SK-N-SH (cell line): ENCODE data around the gene GSS. TPM values are rescaled to one million over a fixed set of nuclear protein-coding genes. Genes with fewer than 3 reads are reported as not detected.

Experiments used
- CTCF ChIA-PET: fragments of 300-600, 350-600 bp; formaldehyde crosslinking; extraction: SDS; loops from one replicate; lab custom pipeline; 2021; lab: Yijun Ruan, JAX
- POLR2A ChIA-PET: fragments of 350-600 bp; sonication (Branson Sonifier 250); formaldehyde crosslinking; extraction: SDS; loops from one replicate; lab custom pipeline; 2020; ENCODE audit warnings: antibody characterized with exemption, inconsistent platforms; lab: Yijun Ruan, JAX
- DNase-seq: peaks from one replicate; pipeline ENCODE4 v3.0.0; 2012
- H2AFZ ChIP-seq: fragments of 200-600 bp; sonication (generic); 2 replicates; pipeline ENCODE4 v1.8.1; 2016; ENCODE audit warnings: antibody characterized with exemption, mild to moderate bottlenecking, low read depth
- H3F3A ChIP-seq: fragments of 200-600 bp; sonication (generic); replicated peaks from 2 replicates; pipeline ENCODE3; 2016; ENCODE audit warnings: antibody characterized with exemption, mild to moderate bottlenecking; ENCODE audit not compliant: insufficient read depth
- H3K27ac ChIP-seq, 2 experiments: fragments of 200-500 bp in 1 of 2; fragments of 200-600 bp in 1 of 2; sonication (Bioruptor generic) in 1 of 2; sonication (generic), shearing (Covaris generic) in 1 of 2; 2 replicates each; pipeline versions ENCODE4 v1.5.1 to v1.6.1; 2014 to 2016; ENCODE audit warnings: low read depth in 2 of 2, inconsistent platforms in 1 of 2, low read length in 1 of 2, mild to moderate bottlenecking in 1 of 2, mixed read lengths in 1 of 2
- H3K27me3 ChIP-seq: fragments of 200-600 bp; sonication (generic), shearing (Covaris generic); 2 replicates; pipeline ENCODE4 v1.6.1; 2016; ENCODE audit warnings: mixed run types; ENCODE audit not compliant: insufficient read depth
- H3K36me3 ChIP-seq, 2 experiments: fragments of 200-500 bp in 1 of 2; fragments of 200-600 bp in 1 of 2; sonication (Bioruptor generic) in 1 of 2; sonication (generic) in 1 of 2; replicated peaks in 1 of 2; 2 replicates each; pipeline versions ENCODE3 to v1.5.1; 2014 to 2016; ENCODE audit warnings: low read length in 1 of 2, mild to moderate bottlenecking in 1 of 2; ENCODE audit not compliant: insufficient read depth in 2 of 2, control insufficient read depth in 1 of 2
- H3K4me1 ChIP-seq, 2 experiments: fragments of 200-500 bp in 1 of 2; fragments of 200-600 bp in 1 of 2; sonication (Bioruptor generic) in 1 of 2; sonication (generic), shearing (Covaris generic) in 1 of 2; 2 replicates each; pipeline versions ENCODE4 v1.5.1 to v1.6.1; 2014 to 2016; ENCODE audit warnings: low read depth in 1 of 2, low read length in 1 of 2, mixed run types in 1 of 2; ENCODE audit not compliant: insufficient read depth in 2 of 2, control insufficient read depth in 1 of 2
- H3K4me2 ChIP-seq: fragments of 200-600 bp; sonication (generic), shearing (Covaris generic); 2 replicates; pipeline ENCODE4 v1.6.1; 2017; ENCODE audit warnings: mixed run types
- H3K4me3 ChIP-seq, 2 experiments: fragments of 200-500 bp in 1 of 2; fragments of 200-600 bp in 1 of 2; sonication (Bioruptor generic) in 1 of 2; sonication (generic), shearing (Covaris generic) in 1 of 2; 2 replicates each; pipeline versions ENCODE4 v1.5.1 to v1.8.1; 2014 to 2016; ENCODE audit warnings: low read depth in 2 of 2, inconsistent platforms in 1 of 2, low read length in 1 of 2, mild to moderate bottlenecking in 1 of 2, mixed read lengths in 1 of 2, moderate library complexity in 1 of 2
- H3K79me2 ChIP-seq: fragments of 200-600 bp; sonication (generic); 2 replicates; pipeline ENCODE4 v1.8.1; 2017; ENCODE audit warnings: mild to moderate bottlenecking; ENCODE audit not compliant: insufficient read depth
- H3K9ac ChIP-seq: fragments of 200-600 bp; sonication (generic); 2 replicates; pipeline ENCODE4 v1.6.1; 2017; ENCODE audit warnings: mixed run types
- H3K9me2 ChIP-seq: fragments of 200-600 bp; sonication (generic); 2 replicates; pipeline ENCODE4 v1.6.1; 2017; ENCODE audit warnings: mixed run types
- H3K9me3 ChIP-seq: fragments of 200-600 bp; sonication (generic); 2 replicates; pipeline ENCODE4 v1.6.1; 2017; ENCODE audit warnings: mixed run types, mild to moderate bottlenecking, moderate library complexity
- H4K20me1 ChIP-seq: fragments of 200-600 bp; sonication (generic); 2 replicates; pipeline ENCODE4 v1.6.1; 2017; ENCODE audit warnings: mild to moderate bottlenecking, mixed run types; ENCODE audit not compliant: insufficient read depth
- CHD2 ChIP-seq: fragments of 150-350 bp; IDR thresholded peaks from 2 replicates; pipeline ENCODE4 v1.6.1; 2018; ENCODE audit warnings: low read length; ENCODE audit not compliant: partially characterized antibody
- ELF1 ChIP-seq: IDR thresholded peaks from 2 replicates; pipeline ENCODE4 v1.4.0; 2012
- EZH2phosphoT487 ChIP-seq: fragments of 200-600 bp; sonication (generic); IDR thresholded peaks from 2 replicates; pipeline ENCODE4 v1.6.1; 2017; ENCODE audit warnings: low read depth, mixed run types, mild to moderate bottlenecking, antibody characterized with exemption, moderate library complexity, borderline replicate concordance
- FOSL2 ChIP-seq: IDR thresholded peaks from 2 replicates; pipeline ENCODE4 v1.4.0; 2012; ENCODE audit warnings: low read depth, mild to moderate bottlenecking, moderate library complexity, borderline replicate concordance
- FOXM1 ChIP-seq: IDR thresholded peaks from 2 replicates; pipeline ENCODE4 v1.4.0; 2012; ENCODE audit warnings: low read depth, mild to moderate bottlenecking
- GABPA ChIP-seq: IDR thresholded peaks from 2 replicates; pipeline ENCODE4 v1.4.0; 2012; ENCODE audit warnings: low read depth, mild to moderate bottlenecking
- IRF3 ChIP-seq: fragments of 150-350 bp; IDR thresholded peaks from 2 replicates; pipeline ENCODE4 v1.6.1; 2016; ENCODE audit warnings: mild to moderate bottlenecking, low read depth, low read length
- MEF2A ChIP-seq: IDR thresholded peaks from 2 replicates; pipeline ENCODE4 v1.4.0; 2012; ENCODE audit warnings: low read depth, borderline replicate concordance
- MXI1 ChIP-seq: IDR thresholded peaks from 2 replicates; pipeline ENCODE4 v1.6.1; 2012; ENCODE audit warnings: mild to moderate bottlenecking, low read depth, low read length, improper control_type of control experiment
- NFIC ChIP-seq: IDR thresholded peaks from 2 replicates; pipeline ENCODE4 v1.4.0; 2012; ENCODE audit warnings: borderline replicate concordance
- PBX3 ChIP-seq: IDR thresholded peaks from 2 replicates; pipeline ENCODE4; 2012
- POLR2AphosphoS5 ChIP-seq: IDR thresholded peaks from 2 replicates; pipeline ENCODE4 v1.6.1; 2012; ENCODE audit warnings: low read depth, low read length
- RAD21 ChIP-seq: IDR thresholded peaks from 2 replicates; pipeline ENCODE4 v1.6.1; 2012; ENCODE audit warnings: mild to moderate bottlenecking, low read length
- RCOR1 ChIP-seq: fragments of 150-350 bp; IDR thresholded peaks from 2 replicates; pipeline ENCODE4 v1.6.1; 2017; ENCODE audit warnings: antibody characterized with exemption, low read length
- RFX5 ChIP-seq: IDR thresholded peaks from 2 replicates; pipeline ENCODE4 v1.6.1; 2012; ENCODE audit warnings: mild to moderate bottlenecking, improper control_type of control experiment, low read length
- RXRA ChIP-seq: IDR thresholded peaks from 2 replicates; pipeline ENCODE4 v1.4.0; 2012; ENCODE audit warnings: low read depth, mild to moderate bottlenecking, borderline replicate concordance
- TAF1 ChIP-seq: IDR thresholded peaks from 2 replicates; pipeline ENCODE4 v1.6.1; 2012; ENCODE audit warnings: low read depth, mild to moderate bottlenecking, low read length, moderate library complexity, borderline replicate concordance
- TCF12 ChIP-seq: IDR thresholded peaks from 2 replicates; pipeline ENCODE4 v1.4.0; 2012
- TEAD4 ChIP-seq: IDR thresholded peaks from 2 replicates; pipeline ENCODE4 v1.4.0; 2012; ENCODE audit warnings: mild to moderate bottlenecking, borderline replicate concordance; ENCODE audit not compliant: insufficient read depth
- USF2 ChIP-seq: fragments of 150-350 bp; IDR thresholded peaks from 2 replicates; pipeline ENCODE4 v1.6.1; 2017; ENCODE audit warnings: antibody characterized with exemption, low read length, low read depth, borderline replicate concordance
- YY1 ChIP-seq: IDR thresholded peaks from 2 replicates; pipeline ENCODE4 v1.4.0; 2012; ENCODE audit warnings: low read depth, mild to moderate bottlenecking
- WGBS: methylation state at CpG from one replicate; pipeline ENCODE4 v1.1.6; 2017; ENCODE audit warnings: low lambda C conversion rate; 5-methylcytosine and 5-hydroxymethylcytosine counted together
- polyA plus RNA-seq, 3 experiments: library from polyadenylated mRNA; depleted of rRNA; stranded (reverse); fragments of >200 nt; gene quantifications; 2 replicates each; pipeline ENCODE4 v1.2.3, GENCODE V29; 2012

The GSS gene
- polyA plus RNA-seq, 1 of the 3 experiments (the other 2 are of a cell fraction): 95.6 TPM

GRCh38 chr20:34964486-34964885, 8.9 kb upstream of the GSS start:
- Histone ChIP-seq H2AFZ (no peak overlapping the region), H3K9me2 (no peaks in the 10 kb centered on the region), H3K4me1 (peaks cover 0 to 10% of the 10 kb centered on the region in 2 experiments; a peak in 1 of 4 replicates), H3K79me2 (no peaks in the 10 kb centered on the region), H4K20me1 (no peaks in the 10 kb centered on the region), H3K27ac (no peak overlapping the region), H3K36me3 (no peaks in the 10 kb centered on the region), H3K9ac (no peak overlapping the region), H3K4me3 (no peak overlapping the region), H3K27me3 (no peaks in the 10 kb centered on the region), H3F3A (no peaks in the 10 kb centered on the region), H3K4me2 (no peak overlapping the region), H3K9me3 (no peaks in the 10 kb centered on the region)
- TF ChIP-seq RFX5: no peak
- no peak for TF ChIP-seq YY1
- no peak for TF ChIP-seq EZH2phosphoT487
- no peak for TF ChIP-seq TAF1
- no peak for TF ChIP-seq TCF12
- TF ChIP-seq ELF1: no peak
- no peak for TF ChIP-seq CHD2
- no peak for TF ChIP-seq IRF3
- no peak for TF ChIP-seq PBX3
- TF ChIP-seq RCOR1: no peak
- no peak for TF ChIP-seq FOSL2
- no peak for TF ChIP-seq FOXM1
- no peak for TF ChIP-seq TEAD4
- TF ChIP-seq GABPA: no peak
- TF ChIP-seq RAD21: no peak
- no peak for DNase-seq
- ChIA-PET POLR2A (no interaction called here), CTCF (no interaction called here)
- WGBS: 65% methylated on average over 5 of the region's 5 CpGs

- CTCF ChIA-PET: interaction anchor here (1.0 to 4.5 kb wide), 4 partner anchors 15 to 94 kb away, joined by 4 to 61 read pairs (median 4); partner anchors contain the start of gene GGT7
- H3F3A ChIP-seq: no peaks in the 10 kb centered on the region
- POLR2A ChIA-PET: interaction anchor here (2.1 kb wide), 1 partner anchor 84 kb away, joined by 8 read pairs; the partner anchor contains the start of gene GGT7
- H3K36me3 ChIP-seq: no peaks in the 10 kb centered on the region
- peaks cover 23% of the 10 kb centered on the region; the same call in 1 of the 2 replicates for H3K79me2 ChIP-seq
- H3K4me1 ChIP-seq: peaks cover 13 to 15% of the 10 kb centered on the region in 2 experiments; a peak in 3 of 4 replicates
- no peaks in the 10 kb centered on the region for H3K9me2 ChIP-seq
- no peaks in the 10 kb centered on the region for H3K9me3 ChIP-seq
- no peak for TF ChIP-seq MEF2A
- no peak for TF ChIP-seq MXI1
- no peak for TF ChIP-seq TAF1
- no peak for TF ChIP-seq USF2
- no peak for TF ChIP-seq NFIC
- no peak for TF ChIP-seq GABPA
- TF ChIP-seq POLR2AphosphoS5: no peak
- TF ChIP-seq RXRA: no peak
- TF ChIP-seq ELF1: no peak
- no peak for TF ChIP-seq IRF3
- TF ChIP-seq CHD2: no peak
- TF ChIP-seq FOSL2: no peak
- 93% methylated on average over 21 of the region's 21 CpGs for WGBS
- no peak overlapping the region for H3K27ac ChIP-seq
- no peak overlapping the region for H2AFZ ChIP-seq
- H3K4me3 ChIP-seq: no peak overlapping the region
- no peak overlapping the region for H3K9ac ChIP-seq
- no peaks in the 10 kb centered on the region for H3K27me3 ChIP-seq
- DNase-seq: no peak
- no peaks in the 10 kb centered on the region for H4K20me1 ChIP-seq
- H3K4me2 ChIP-seq: no peak overlapping the region
These were observed 1.3 kb upstream of the GSS start for GRCh38 chr20:34956751-34957472.
